Endothelial cell of umbilical vein (primary cell): Measurements from ENCODE around the gene FOXP1. TPM values are rescaled to one million over a fixed set of nuclear protein-coding genes. Genes with fewer than 3 reads are reported as not detected.

Source experiments
- BruUV-seq: library from RNA; stranded (reverse); fragments of 400-500 nt; replicated peaks from 2 replicates; lab custom pipeline; 2021; lab: Mats Ljungman, UMichigan
- CTCF ChIA-PET: fragments of 300-600, 350-600 bp; sonication (Branson Sonifier 250); formaldehyde crosslinking; loops from one replicate; lab custom pipeline; 2021; ENCODE audit warnings: antibody characterized with exemption, inconsistent platforms; lab: Charles Lee
- POLR2A ChIA-PET: fragments of 300-600, 350-600 bp; sonication (Branson Sonifier 250); formaldehyde crosslinking; loops from one replicate; lab custom pipeline; 2021; ENCODE audit warnings: antibody characterized with exemption, inconsistent platforms; lab: Charles Lee
- DNase-seq: peaks from one replicate; pipeline ENCODE4 v3.0.0-alpha.2; 2011; ENCODE audit warnings: low read depth, low spot score
- FAIRE-seq: peaks from 2 replicates; lab custom pipeline; 2011; peaks lifted over from hg19 to GRCh38; lab: Jason Lieb, UNC
- H2AFZ ChIP-seq: 2 replicates; pipeline ENCODE4 v1.6.0; 2012; ENCODE audit warnings: low read depth, low read length, control low read depth, inconsistent platforms
- H3K27ac ChIP-seq: 2 replicates; pipeline ENCODE4 v1.5.1; 2011; ENCODE audit warnings: low read depth, mild to moderate bottlenecking, control low read depth, low read length, moderate library complexity; ENCODE audit not compliant: insufficient read depth
- H3K27me3 ChIP-seq, 2 experiments: 2 replicates each; pipeline versions ENCODE4 v1.6.0 to v1.6.1; 2011; ENCODE audit warnings: low read length in 2 of 2, mixed read lengths in 1 of 2; ENCODE audit not compliant: control insufficient read depth in 2 of 2, insufficient read depth in 2 of 2
- H3K36me3 ChIP-seq, 2 experiments: 2 replicates in 1 of 2; 3 replicates in 1 of 2; pipeline ENCODE4 v1.5.1; 2011; ENCODE audit warnings: low read length in 2 of 2, mild to moderate bottlenecking in 1 of 2, moderate library complexity in 1 of 2; ENCODE audit not compliant: control insufficient read depth in 2 of 2, insufficient read depth in 2 of 2; ENCODE audit errors: extremely low read depth in 1 of 2
- H3K4me1 ChIP-seq: 3 replicates; pipeline ENCODE4 v1.5.1; 2011; ENCODE audit warnings: mild to moderate bottlenecking, low read length; ENCODE audit not compliant: control insufficient read depth, insufficient read depth; ENCODE audit errors: extremely low read depth
- H3K4me2 ChIP-seq: 2 replicates; pipeline ENCODE4 v1.6.1; 2011; ENCODE audit warnings: low read length, control low read depth, mixed read lengths; ENCODE audit not compliant: insufficient read depth
- H3K4me3 ChIP-seq, 3 experiments: fragments of 200-600 bp in 1 of 3; sonication (generic), shearing (Covaris generic) in 1 of 3; replicated peaks in 1 of 3; 2 replicates each; pipeline ENCODE4 v1.5.1; 2011 to 2016; ENCODE audit warnings: control low read depth in 3 of 3, low read length in 3 of 3, mild to moderate bottlenecking in 2 of 3, inconsistent platforms in 1 of 3, low read depth in 1 of 3, moderate library complexity in 1 of 3; ENCODE audit not compliant: insufficient read depth in 1 of 3
- H3K79me2 ChIP-seq: 2 replicates; pipeline ENCODE4 v1.6.0; 2012; ENCODE audit warnings: low read length, inconsistent platforms; ENCODE audit not compliant: control insufficient read depth, insufficient read depth
- H3K9ac ChIP-seq: replicated peaks from 2 replicates; pipeline ENCODE3; 2011; ENCODE audit warnings: low read length, control low read depth; ENCODE audit not compliant: insufficient read depth; ENCODE audit errors: extremely low read depth
- H3K9me1 ChIP-seq: replicated peaks from 3 replicates; pipeline ENCODE4 v1.6.0; 2011; ENCODE audit warnings: mild to moderate bottlenecking, low read length; ENCODE audit not compliant: control insufficient read depth, insufficient read depth; ENCODE audit errors: extremely low read depth
- H3K9me3 ChIP-seq: replicated peaks from 2 replicates; pipeline ENCODE4 v1.5.1; 2012; ENCODE audit warnings: low read length, inconsistent platforms; ENCODE audit not compliant: control insufficient read depth, insufficient read depth
- H4K20me1 ChIP-seq: replicated peaks from 2 replicates; pipeline ENCODE3; 2011; ENCODE audit warnings: mild to moderate bottlenecking, low read length; ENCODE audit not compliant: control insufficient read depth, insufficient read depth; ENCODE audit errors: extremely low read depth
- FOS ChIP-seq: IDR thresholded peaks from 2 replicates; pipeline ENCODE4 v1.6.1; 2011; ENCODE audit warnings: mild to moderate bottlenecking, low read length, moderate library complexity, borderline replicate concordance; ENCODE audit not compliant: insufficient read depth
- JUN ChIP-seq: IDR thresholded peaks from 2 replicates; pipeline ENCODE4 v1.6.1; 2011; ENCODE audit warnings: borderline replicate concordance, low read depth; ENCODE audit not compliant: insufficient read length, insufficient read depth
- MYC ChIP-seq: IDR thresholded peaks from one replicate; pipeline ENCODE4 v1.6.1; 2011; ENCODE audit warnings: mild to moderate bottlenecking, low read depth, low read length
- POLR2A ChIP-seq: IDR thresholded peaks from 2 replicates; pipeline ENCODE4 v1.6.1; 2012; ENCODE audit warnings: low read depth, mild to moderate bottlenecking, control low read depth, low read length
- POLR2AphosphoS5 ChIP-seq: IDR thresholded peaks from 2 replicates; pipeline ENCODE4 v1.6.1; 2012; ENCODE audit warnings: low read depth, mild to moderate bottlenecking, control low read depth, low read length, moderate library complexity; ENCODE audit not compliant: insufficient read depth
- dilution Hi-C: fragments of 300-500 bp; cut with MboI; formaldehyde crosslinking; loops from one replicate; pipeline ENCODE4 v1.15.0; 2019; ENCODE audit warnings: low sequenced_read_pairs; ENCODE audit not compliant: extremely low pct_ligation_motif_present
- intact Hi-C: fragments of 100-400 bp; cut with micrococcal nuclease; formaldehyde crosslinking; loops from one replicate; pipeline ENCODE4 v1.10.0; 2022
- polyA plus RNA-seq, 4 experiments: library from polyadenylated mRNA; depleted of rRNA in 3 of 4; stranded (reverse) in 3 of 4; unstranded in 1 of 4; fragments of >200 nt; gene quantifications; 2 replicates each; pipeline versions ENCODE4 v1.2.1 to v1.2.3, GENCODE V29; 2011 to 2012; ENCODE audit warnings: missing spikeins in 1 of 4
- total RNA-seq: library from RNA; stranded (reverse); gene quantifications from 2 replicates; pipeline ENCODE4 v1.2.3, GENCODE V29; 2021
- TF ChIP-seq, protein P1 (sequence below), 2 donors: IDR thresholded peaks; 1 replicate in 1 of 2; 2 replicates in 1 of 2; pipeline ENCODE4 v1.5.1; 2011; ENCODE audit warnings: low read length in 2 of 2, mild to moderate bottlenecking in 2 of 2, moderate library complexity in 2 of 2, control low read depth in 1 of 2, inconsistent platforms in 1 of 2, low read depth in 1 of 2; ENCODE audit not compliant: insufficient read depth in 1 of 2; ENCODE audit errors: extremely low read depth in 1 of 2

The FOXP1 gene
- total and polyA plus RNA-seq, 2 donors (not counting 3 experiments of a cell fraction or from before 2014, with no cell fraction given), result 41.0 to 107 TPM

DNA sequence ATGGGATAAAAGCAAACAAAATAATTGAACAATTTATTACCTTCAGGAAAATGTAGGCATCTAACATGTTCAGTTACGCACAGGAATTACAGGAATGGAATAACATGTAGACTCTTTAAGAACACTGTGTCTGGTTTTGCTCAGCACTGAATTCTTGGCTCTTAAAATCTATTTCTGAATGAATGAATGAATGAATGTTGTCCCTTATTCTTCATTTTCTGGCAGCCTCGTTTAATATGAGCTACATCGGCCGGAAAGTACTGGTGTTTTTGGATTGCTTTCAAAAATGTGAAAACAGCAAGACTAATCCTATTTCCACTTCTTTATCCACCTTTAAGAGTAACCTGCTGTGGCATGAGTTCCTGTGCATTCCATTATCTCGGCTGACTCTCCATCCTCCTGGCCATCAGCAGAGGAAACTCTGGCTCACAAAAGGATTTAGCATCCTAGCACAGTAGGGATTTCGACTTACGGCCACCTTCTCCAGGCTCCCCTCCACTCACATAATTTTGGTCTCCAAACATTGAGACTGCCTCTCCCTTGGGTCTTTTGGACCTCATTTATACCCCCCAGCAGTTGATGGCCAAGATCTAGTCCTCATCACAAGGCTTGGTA, 145.3 kb downstream of the FOXP1 start:
- Histone ChIP-seq H3K4me2 (no peak overlapping the region), H3K4me3 (no peak overlapping the region), H4K20me1 (no peaks in the 10 kb centered on the region), H3K27ac (no peak overlapping the region), H3K9ac (no peak overlapping the region), H3K36me3 (no peaks in the 10 kb centered on the region), H3K9me1 (no peaks in the 10 kb centered on the region), H3K79me2 (no peaks in the 10 kb centered on the region), H2AFZ (no peak overlapping the region), H3K27me3 (no peaks in the 10 kb centered on the region), H3K4me1 (peaks cover 2% of the 10 kb centered on the region), H3K9me3 (no peaks in the 10 kb centered on the region)
- FAIRE-seq (no peak), DNase-seq (peak; percentile 41)
- CTCF ChIA-PET, result interaction anchor here (1.0 to 1.2 kb wide), 3 partner anchors 9 to 215 kb away, joined by 3 to 4 read pairs (median 3); no protein-coding TSS in a partner anchor
- TF ChIP-seq POLR2AphosphoS5 (no peak), POLR2A (no peak), FOS (no peak)
- TF ChIP-seq, protein P1, sequence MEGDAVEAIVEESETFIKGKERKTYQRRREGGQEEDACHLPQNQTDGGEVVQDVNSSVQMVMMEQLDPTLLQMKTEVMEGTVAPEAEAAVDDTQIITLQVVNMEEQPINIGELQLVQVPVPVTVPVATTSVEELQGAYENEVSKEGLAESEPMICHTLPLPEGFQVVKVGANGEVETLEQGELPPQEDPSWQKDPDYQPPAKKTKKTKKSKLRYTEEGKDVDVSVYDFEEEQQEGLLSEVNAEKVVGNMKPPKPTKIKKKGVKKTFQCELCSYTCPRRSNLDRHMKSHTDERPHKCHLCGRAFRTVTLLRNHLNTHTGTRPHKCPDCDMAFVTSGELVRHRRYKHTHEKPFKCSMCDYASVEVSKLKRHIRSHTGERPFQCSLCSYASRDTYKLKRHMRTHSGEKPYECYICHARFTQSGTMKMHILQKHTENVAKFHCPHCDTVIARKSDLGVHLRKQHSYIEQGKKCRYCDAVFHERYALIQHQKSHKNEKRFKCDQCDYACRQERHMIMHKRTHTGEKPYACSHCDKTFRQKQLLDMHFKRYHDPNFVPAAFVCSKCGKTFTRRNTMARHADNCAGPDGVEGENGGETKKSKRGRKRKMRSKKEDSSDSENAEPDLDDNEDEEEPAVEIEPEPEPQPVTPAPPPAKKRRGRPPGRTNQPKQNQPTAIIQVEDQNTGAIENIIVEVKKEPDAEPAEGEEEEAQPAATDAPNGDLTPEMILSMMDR (IDR thresholded peaks at IDR 0.05; ENCODE audit: extremely low read depth in 1 of 2, insufficient read depth in 1 of 2, low read depth in 1 of 2, low read length in 2 of 2), result no peak
- intact Hi-C loops (no loop called here), dilution Hi-C loops (no loop called here)
- POLR2A ChIA-PET, result no interaction called here
- BruUV-seq, result no TSS peak

DNA sequence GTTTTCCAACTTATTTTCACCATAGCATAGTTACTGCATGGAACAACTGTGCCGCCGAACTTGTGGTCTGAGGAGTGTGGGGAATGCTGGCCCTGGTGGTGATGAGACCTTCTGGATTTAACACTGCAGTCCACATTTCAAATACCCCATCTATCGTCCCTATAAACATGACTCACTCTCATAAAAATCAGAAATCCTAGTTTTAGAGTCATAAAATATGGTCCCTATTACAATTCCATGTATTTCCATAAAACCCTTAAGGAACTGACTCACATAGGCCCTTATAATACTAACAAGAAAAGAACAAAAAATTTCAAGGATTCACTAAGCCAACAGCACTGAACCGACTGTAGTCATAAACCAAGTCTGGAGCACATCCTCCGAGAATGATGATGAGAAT, 147.2 kb downstream of the FOXP1 start:
- dilution Hi-C loops (no loop called here), intact Hi-C loops (no loop called here)
- Histone ChIP-seq H3K4me2 (no peak overlapping the region), H4K20me1 (no peaks in the 10 kb centered on the region), H3K36me3 (no peaks in the 10 kb centered on the region), H3K27me3 (no peaks in the 10 kb centered on the region), H3K79me2 (no peaks in the 10 kb centered on the region), H3K27ac (no peak overlapping the region), H3K9me1 (no peaks in the 10 kb centered on the region), H2AFZ (no peak overlapping the region), H3K9me3 (no peaks in the 10 kb centered on the region), H3K9ac (no peak overlapping the region), H3K4me1 (peaks cover 12% of the 10 kb centered on the region), H3K4me3 (no peak overlapping the region)
- TF ChIP-seq POLR2A, result no peak
- no peak for TF ChIP-seq MYC
- TF ChIP-seq, protein P1 (IDR thresholded peaks at IDR 0.05; ENCODE audit: extremely low read depth in 1 of 2, insufficient read depth in 1 of 2, low read depth in 1 of 2, low read length in 2 of 2), result no peak
- no peak for TF ChIP-seq JUN
- TF ChIP-seq POLR2AphosphoS5, result no peak
- ChIA-PET CTCF (no interaction called here), POLR2A (no interaction called here)
- FAIRE-seq (no peak), DNase-seq (no peak)
- BruUV-seq, result no TSS peak
